GM19238 (cell line): ENCODE measurements around the gene CHN2.

ENCODE experiments used
- DNase-seq: peaks from one replicate; pipeline ENCODE4 v3.0.0; 2011; ENCODE audit warnings: low spot score; ENCODE audit not compliant: insufficient read length

CHN2 gene

DNA sequence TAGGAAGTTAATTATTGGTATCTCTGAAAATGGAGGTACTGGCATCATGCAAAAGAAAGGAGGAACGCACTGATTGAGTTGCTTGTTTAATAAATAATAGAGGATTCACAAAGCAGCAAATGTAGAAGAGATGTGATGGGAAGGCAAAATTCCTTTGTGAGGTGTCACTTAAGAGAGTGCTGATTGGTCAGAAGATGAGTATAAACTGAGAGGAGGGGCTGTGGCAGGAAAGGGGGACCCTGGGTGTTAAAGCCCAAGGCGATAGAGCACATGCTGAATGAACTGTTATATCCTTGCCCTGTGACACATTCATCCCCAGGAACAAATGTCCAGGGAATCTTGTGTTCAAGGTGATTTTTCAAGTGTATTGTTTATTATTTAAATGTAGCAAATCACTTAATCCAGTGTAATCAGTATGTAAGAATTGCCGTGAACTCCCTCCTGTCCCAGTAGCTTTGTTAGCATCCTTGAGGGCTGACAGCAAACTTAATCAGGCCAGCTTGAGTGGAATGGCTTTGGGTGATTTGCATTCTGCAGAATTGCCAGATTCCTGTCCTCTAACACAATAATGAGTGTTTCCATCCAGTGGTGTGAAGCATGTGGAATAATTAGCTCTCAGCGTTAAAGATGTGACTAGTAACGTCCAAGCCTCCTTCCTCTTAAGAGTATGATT, 111.9 kb downstream of the CHN2 start:
- no peak for DNase-seq

DNA sequence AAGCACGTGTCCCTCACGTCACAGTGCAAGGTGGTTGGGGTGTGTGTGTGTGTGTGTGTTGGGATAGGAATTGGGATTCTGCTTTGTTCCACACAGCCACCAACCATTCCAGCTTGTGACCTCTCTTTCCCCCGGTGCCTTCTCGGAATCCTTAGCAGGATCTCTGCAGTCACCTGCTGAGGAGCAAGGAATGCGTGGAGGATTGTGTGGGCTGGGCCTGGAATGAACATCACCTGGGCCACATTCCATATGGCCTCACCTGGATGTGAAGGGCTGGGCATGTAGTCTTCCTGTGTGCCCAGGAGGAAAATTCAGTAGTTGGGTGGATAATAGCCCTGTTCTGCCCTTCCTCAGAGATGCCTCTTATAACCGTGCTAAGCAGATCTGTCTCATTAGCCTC, 113.8 kb downstream of the CHN2 start:
- no peak for DNase-seq

DNA sequence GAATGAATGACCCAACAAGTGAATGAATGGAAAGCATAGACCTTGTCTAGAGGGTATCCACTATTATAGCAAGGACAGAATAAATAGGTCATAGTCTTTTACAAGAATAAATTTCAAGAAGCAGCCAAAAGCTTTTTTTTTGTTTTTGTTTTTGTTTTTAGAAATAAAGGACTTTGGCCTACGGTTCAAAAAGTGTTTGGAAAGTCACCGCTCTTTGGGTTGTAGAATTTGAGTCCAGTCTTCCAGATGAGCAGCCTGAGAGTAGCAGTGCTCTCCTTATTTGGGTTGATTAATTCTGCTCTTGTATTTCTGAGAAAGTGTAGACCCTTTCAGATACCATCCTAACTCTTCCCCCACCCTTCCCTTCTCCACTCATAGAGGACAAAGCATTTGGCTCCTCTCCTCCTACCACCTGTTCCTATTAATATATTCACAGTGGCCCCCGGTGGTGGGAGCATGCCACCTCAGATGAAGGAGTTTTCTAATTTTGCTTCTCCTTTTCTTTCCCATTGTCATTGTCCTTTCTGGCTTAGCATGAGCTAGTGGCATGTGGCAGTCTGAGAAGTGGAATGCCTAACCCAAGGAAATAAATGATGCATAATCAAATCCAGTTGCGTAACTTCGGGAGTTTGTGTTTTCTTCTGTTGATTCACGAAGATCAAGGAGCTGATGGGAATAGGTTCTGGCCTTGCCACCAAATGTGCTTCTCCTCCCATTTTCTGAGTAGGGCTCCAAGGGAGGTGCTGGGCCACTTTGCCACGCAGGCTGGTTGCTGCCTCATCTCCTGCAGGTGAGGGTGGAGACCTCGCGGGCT, 114.7 kb downstream of the CHN2 start:
- DNase-seq: no peak

DNA sequence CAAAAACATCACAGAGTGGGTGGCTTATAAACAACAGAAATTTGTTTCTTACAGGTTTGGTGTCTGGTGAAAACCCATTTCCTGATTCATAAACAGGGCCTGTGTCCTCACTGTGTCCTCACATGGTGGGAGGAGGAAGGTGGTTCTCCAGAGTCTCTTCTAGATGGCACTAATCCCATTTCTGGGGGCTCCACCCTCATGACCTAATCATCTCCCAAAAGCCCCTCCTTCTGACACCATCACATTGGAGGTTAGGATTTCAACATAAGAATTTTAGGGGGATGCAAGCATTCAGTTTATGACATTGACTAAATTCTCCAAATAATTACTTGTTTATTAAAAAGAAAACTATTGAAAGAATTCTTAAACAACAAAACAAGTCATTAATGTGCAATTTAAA, 116.0 kb downstream of the CHN2 start:
- no peak for DNase-seq

DNA sequence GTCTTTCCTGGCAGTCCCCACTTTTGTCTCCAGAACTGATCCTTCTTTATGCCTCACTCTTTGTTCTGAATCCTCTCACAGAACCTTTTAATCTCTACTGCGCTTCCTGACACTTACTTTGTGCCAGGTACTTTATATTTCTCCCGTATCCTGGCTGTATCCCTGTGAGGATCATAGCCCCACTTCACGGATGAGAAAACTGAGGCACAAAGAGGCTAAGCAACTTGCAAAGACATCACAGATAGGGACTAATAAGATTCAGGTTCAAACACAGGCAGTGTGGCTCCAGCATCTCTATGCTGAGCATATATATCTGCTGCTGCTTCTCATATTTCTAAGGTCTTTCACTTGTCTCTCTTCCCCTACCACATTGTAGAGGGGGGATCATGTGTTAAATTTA, 116.7 kb downstream of the CHN2 start:
- DNase-seq: no peak

- DNase-seq: no peak
These were observed 119.6 kb downstream of the CHN2 start for GRCh38 chr7:29314148-29314547.

- no peak for DNase-seq
These were observed 120.7 kb downstream of the CHN2 start for GRCh38 chr7:29315122-29315891.

GRCh38 chr7:29315892-29316270, 121.3 kb downstream of the CHN2 start:
- no peak for DNase-seq

DNA sequence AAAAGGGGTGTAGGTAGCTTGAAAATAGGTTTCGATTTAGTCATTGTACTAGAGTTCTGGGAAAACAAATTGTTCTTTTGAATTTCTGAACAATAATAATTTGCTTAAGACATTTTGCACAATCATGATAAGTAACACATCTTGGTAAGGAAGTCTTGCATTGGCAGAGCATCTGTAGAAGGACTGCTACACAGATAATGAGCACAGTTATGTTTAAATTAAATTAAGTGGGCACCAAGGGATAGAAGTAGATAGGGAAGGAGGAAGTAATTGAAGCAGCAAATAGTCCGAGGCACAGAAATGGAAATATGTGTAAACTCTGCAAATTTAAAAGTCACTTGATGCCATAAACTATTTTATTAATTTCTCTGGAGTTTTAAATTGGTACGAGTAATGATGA, 122.4 kb downstream of the CHN2 start:
- DNase-seq: no peak

DNA sequence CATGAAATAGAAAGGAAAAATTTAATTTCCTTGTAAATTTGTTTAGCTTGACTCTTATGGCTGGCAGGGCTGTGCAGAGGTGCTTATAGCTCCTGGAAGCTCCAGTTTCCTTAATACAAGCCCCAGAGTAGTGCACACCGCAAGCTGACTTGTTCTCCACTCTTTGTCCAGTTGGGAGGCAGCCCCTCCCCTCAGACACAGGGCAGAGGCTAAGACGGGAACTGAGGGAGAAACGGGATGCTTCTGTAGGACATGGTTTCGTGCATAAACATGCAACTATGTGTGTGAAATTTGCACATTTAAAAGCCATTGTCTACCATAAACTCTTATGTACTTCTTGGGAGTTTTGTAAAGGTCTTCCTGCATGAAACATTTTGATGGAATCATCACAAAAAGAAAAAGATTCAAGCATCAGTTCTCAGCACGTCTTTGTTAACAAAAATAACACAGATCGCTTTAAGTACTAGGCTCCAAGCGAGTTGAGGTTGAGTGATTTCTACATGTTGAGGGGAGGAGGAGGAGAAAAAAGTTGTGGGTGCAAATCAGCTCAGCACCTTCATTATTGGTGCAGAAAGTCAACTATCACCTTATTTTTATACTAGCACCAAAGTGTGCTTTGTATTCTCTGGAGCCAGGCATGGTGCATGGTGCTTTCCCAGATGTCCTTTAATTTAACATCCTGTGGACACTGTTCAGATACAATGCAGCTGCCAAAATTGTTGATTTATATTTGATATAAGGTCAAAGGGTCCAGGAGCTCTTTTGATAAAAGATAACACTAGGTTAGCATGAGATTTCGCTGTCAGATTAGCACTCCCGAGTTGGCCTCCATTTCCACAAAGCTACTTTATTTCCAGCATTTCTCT, 124.5 kb downstream of the CHN2 start:
- no peak for DNase-seq

DNA sequence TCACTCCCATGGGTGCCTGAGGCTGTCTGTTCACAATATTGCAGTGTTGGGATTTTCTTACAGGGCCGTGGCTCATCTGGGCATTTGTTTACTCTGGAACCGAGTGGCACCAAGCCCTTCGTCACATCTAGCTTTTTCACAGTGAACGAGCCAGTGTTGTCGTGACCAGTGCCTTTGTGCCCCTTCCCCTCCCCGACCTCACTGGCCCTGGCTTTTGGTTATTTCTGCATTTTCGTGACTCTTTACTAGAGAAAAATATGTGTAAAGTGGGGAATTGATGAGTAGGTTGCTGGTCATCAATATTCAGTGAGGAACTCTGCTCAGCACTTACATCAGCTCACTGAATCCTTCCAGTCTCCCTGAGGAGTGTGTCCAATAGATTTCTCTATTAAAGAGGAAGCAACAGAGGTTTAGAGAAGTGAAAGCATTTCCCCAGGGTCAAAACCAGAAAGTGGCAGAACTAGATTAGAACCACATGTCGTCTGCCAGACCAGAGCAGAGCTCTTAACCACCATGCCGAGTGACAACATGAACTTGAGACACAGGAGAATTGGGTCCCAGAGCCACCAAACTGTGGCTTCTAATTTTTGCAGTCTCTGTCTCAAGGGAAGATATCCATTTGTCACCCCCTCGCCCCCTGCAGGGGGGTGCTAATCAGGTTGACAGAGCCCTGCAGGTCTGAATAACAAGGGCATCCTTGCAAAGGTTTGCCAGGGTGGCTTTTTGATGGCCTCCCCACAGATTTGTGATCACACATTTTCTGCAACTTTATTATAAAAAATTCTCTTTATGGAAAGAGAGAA, 125.3 kb downstream of the CHN2 start:
- DNase-seq: no peak

- no peak for DNase-seq
These were observed 126.0 kb downstream of the CHN2 start for GRCh38 chr7:29320577-29320976.

- DNase-seq: no peak
These were observed 127.6 kb downstream of the CHN2 start for GRCh38 chr7:29322023-29322712.

- DNase-seq: no peak
These were observed 130.9 kb downstream of the CHN2 start for GRCh38 chr7:29325476-29325875.

GRCh38 chr7:29326864-29327263, 132.3 kb downstream of the CHN2 start:
- DNase-seq: no peak

GRCh38 chr7:29327455-29327854, 132.9 kb downstream of the CHN2 start:
- no peak for DNase-seq

- DNase-seq: no peak
These were observed 133.5 kb downstream of the CHN2 start for GRCh38 chr7:29328045-29328444.

GRCh38 chr7:29328811-29329210, 134.2 kb downstream of the CHN2 start:
- DNase-seq: no peak

DNA sequence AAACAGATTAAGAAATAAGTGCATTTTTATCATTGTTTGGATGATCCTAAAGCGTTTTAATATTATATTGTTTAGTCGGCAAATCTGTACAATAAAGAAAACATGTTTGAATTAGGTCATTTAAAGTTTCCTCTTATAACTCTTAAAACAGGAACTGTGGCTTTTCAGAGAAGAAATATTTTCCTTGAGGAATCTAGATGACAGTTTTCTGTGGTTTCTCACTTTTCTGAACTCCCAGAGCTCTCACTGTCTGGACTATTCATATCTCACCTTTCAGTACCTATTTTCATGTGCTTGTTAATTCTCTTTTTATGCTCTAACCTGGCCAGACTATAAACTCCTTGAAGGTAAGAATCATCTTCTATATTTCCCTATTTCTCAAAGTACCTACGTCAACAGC, 135.1 kb downstream of the CHN2 start:
- no peak for DNase-seq

GRCh38 chr7:29330136-29330535, 135.6 kb downstream of the CHN2 start:
- no peak for DNase-seq
